ENCODE data around the gene CCDC39. TPM values are rescaled to one million over a fixed set of nuclear protein-coding genes. Genes with fewer than 3 reads are reported as not detected.

Gene CCDC39
- total RNA-seq, 1 experiment from 2014 or later = 0.79 TPM

GRCh38 chr3:180564676-180565075, 114.6 kb downstream of the CCDC39 start:
- no peaks in the 10 kb centered on the region for H3K23me2 ChIP-seq (ENCODE audit: insufficient read length, low read depth, low read length, poor library complexity, severe bottlenecking)
- no CpG with 5 or more reads among the region's 2 CpGs for WGBS (ENCODE audit: extremely low coverage, insufficient read length, low lambda C conversion rate)

More at GRCh38 chr3:180564676-180565075, 114.6 kb downstream of the CCDC39 start:
- Histone ChIP-seq H3K9ac (ENCODE audit: extremely low read depth, insufficient read length, low read length) (no peak overlapping the region), H3K18ac (ENCODE audit: insufficient read length, low read depth, low read length) (no peak overlapping the region), H3K14ac (ENCODE audit: insufficient read depth, low read length) (no peak overlapping the region), H4K5ac (ENCODE audit: insufficient read length, low read depth, low read length) (no peak overlapping the region), H2BK120ac (ENCODE audit: low read depth, low read length, poor library complexity, severe bottlenecking) (no peak overlapping the region), H2BK20ac (ENCODE audit: low read depth, low read length, poor library complexity, severe bottlenecking) (no peak overlapping the region), H3K9me3 (ENCODE audit: control insufficient read depth, low read depth, low read length) (no peaks in the 10 kb centered on the region), H3K4ac (ENCODE audit: low read depth, low read length) (no peak overlapping the region), H3K79me2 (ENCODE audit: insufficient read depth, low read length) (no peaks in the 10 kb centered on the region), H3K4me2 (ENCODE audit: insufficient read depth, insufficient read length, low read length) (no peak overlapping the region), H3K27me3 (ENCODE audit: insufficient read depth, low read length) (no peaks in the 10 kb centered on the region), H3K56ac (ENCODE audit: insufficient read length, low read depth, low read length) (no peak overlapping the region), H3K79me1 (ENCODE audit: insufficient read depth, low read depth, low read length, poor library complexity, severe bottlenecking) (no peaks in the 10 kb centered on the region), H2BK15ac (ENCODE audit: low read depth, low read length) (no peak overlapping the region), H4K8ac (replicated peaks; ENCODE audit: insufficient read length, low read depth, low read length) (no peak overlapping the region), H3K4me1 (ENCODE audit: insufficient read depth, low read length) (no peaks in the 10 kb centered on the region), H4K20me1 (ENCODE audit: control insufficient read depth, insufficient read depth, insufficient read length) (no peaks in the 10 kb centered on the region), H2AFZ (ENCODE audit: low read length) (no peak overlapping the region), H2AK5ac (ENCODE audit: insufficient read length, low read length) (no peak overlapping the region), H3K27ac (ENCODE audit: insufficient read length, low read depth, low read length) (no peak overlapping the region), H2BK5ac (ENCODE audit: insufficient read length, low read length) (no peak overlapping the region), H4K91ac (ENCODE audit: insufficient read length, low read depth, low read length) (no peak overlapping the region), H3K23ac (ENCODE audit: insufficient read length, low read depth, low read length) (no peak overlapping the region), H2BK12ac (ENCODE audit: insufficient read length, low read depth, low read length) (no peak overlapping the region), H3T11ph (ENCODE audit: low read length) (no peak overlapping the region)
- Mint-ChIP-seq H3K27ac (no peak overlapping the region), H3K9me3 (peaks cover 5 to 9% of the 10 kb centered on the region in 2 experiments), H3K27me3 (ENCODE audit: low read depth) (no peaks in the 10 kb centered on the region; the same call in 1 of the 2 replicates), H3K4me3 (no peak overlapping the region), H3K4me1 (no peaks in the 10 kb centered on the region), H3K36me3 (ENCODE audit: insufficient read depth in 1 of 3, low read depth in 3 of 3) (peaks cover 5 to 6% (median 6%) of the 10 kb centered on the region in 3 experiments; a peak in 6 of 7 replicates)
- no peak for DNase-seq
- TF ChIP-seq CTCF (conservative IDR thresholded peaks at IDR 0.05) = no peak

Other genes with a start within 250 kb of the CCDC39 start
- gene TTC14, start 77.3 kb downstream of the CCDC39 start, total RNA-seq (2021) = 28.4 and 30.4 TPM in 2 replicates
- 240 and 242 TPM in 2 replicates for gene FXR1, start 233.2 kb upstream of the CCDC39 start, total RNA-seq (2021)

Measured in H9 (cell line).